GM12878 (cell line): Measurements from ENCODE around the gene TMEM161A. TPM values are rescaled to one million over a fixed set of nuclear protein-coding genes. Genes with fewer than 3 reads are reported as not detected.

Source experiments
- ATAC-seq: fragments of 200-7000 bp; cut with Tn5 transposase; 3 replicates; pipeline ENCODE4 v1.9.1; 2020; ENCODE audit warnings: mild to moderate bottlenecking, moderate library complexity
- BruUV-seq: library from RNA; stranded (reverse); fragments of 400-500 nt; replicated peaks from 2 replicates; lab custom pipeline; 2021; lab: Mats Ljungman, UMichigan
- CTCF ChIA-PET: fragments of 300-600 bp; sonication (Branson Sonifier 250); formaldehyde crosslinking; extraction: SDS; loops from one replicate; lab custom pipeline; 2021; ENCODE audit warnings: inconsistent platforms; lab: Yijun Ruan, JAX
- POLR2A ChIA-PET: fragments of 350-600 bp; formaldehyde crosslinking; extraction: SDS; loops from one replicate; lab custom pipeline; 2021; ENCODE audit warnings: inconsistent platforms; lab: Charles Lee
- RAD21 ChIA-PET: fragments of 300-600 bp; sonication (Branson Sonifier 250); formaldehyde crosslinking; loops from one replicate; lab custom pipeline; 2023; ENCODE audit warnings: antibody characterized with exemption; ENCODE audit not compliant: unreplicated experiment; lab: Charles Lee
- SMC1A ChIA-PET: fragments of 300-600 bp; sonication (Branson Sonifier 250); formaldehyde crosslinking; loops from one replicate; lab custom pipeline; 2023; ENCODE audit not compliant: unreplicated experiment, uncharacterized antibody; lab: Charles Lee
- DNase-seq: peaks from one replicate; pipeline ENCODE4 v3.0.0-alpha.2; 2011; ENCODE audit warnings: low read depth, low spot score
- FAIRE-seq: peaks from 3 replicates; lab custom pipeline; 2011; peaks lifted over from hg19 to GRCh38; lab: Jason Lieb, UNC
- H2AFZ ChIP-seq: 2 replicates; pipeline ENCODE4 v1.6.0; 2011; ENCODE audit warnings: low read depth, low read length, control low read depth; ENCODE audit not compliant: control insufficient read depth
- H3K27ac ChIP-seq: 2 replicates; pipeline ENCODE4 v1.5.1; 2011; ENCODE audit warnings: control low read depth; ENCODE audit not compliant: control insufficient read depth, insufficient read depth
- H3K27me3 ChIP-seq, 2 experiments: replicated peaks in 1 of 2; 2 replicates each; pipeline versions ENCODE4 v1.6.0 to v1.6.1; 2011; ENCODE audit warnings: low read length in 1 of 2; ENCODE audit not compliant: control insufficient read depth in 2 of 2, insufficient read depth in 2 of 2
- H3K36me3 ChIP-seq, 2 experiments: 2 replicates each; pipeline ENCODE4 v1.5.1; 2011; ENCODE audit warnings: low read length in 1 of 2; ENCODE audit not compliant: control insufficient read depth in 2 of 2, insufficient read depth in 2 of 2
- H3K4me1 ChIP-seq: 2 replicates; pipeline ENCODE4 v1.6.1; 2011; ENCODE audit warnings: mild to moderate bottlenecking, low read length, moderate library complexity, mixed read lengths; ENCODE audit not compliant: control insufficient read depth, insufficient read depth
- H3K4me2 ChIP-seq: 2 replicates; pipeline ENCODE4 v1.6.0; 2011; ENCODE audit warnings: control low read depth; ENCODE audit not compliant: control insufficient read depth, insufficient read depth
- H3K4me3 ChIP-seq: fragments of 200-600 bp; sonication (generic); 2 replicates; pipeline ENCODE4 v1.5.1; 2016
- H3K79me2 ChIP-seq: 2 replicates; pipeline ENCODE4 v1.6.0; 2011; ENCODE audit warnings: low read length; ENCODE audit not compliant: control insufficient read depth, insufficient read depth
- H3K9ac ChIP-seq: 2 replicates; pipeline ENCODE4 v1.8.0; 2011; ENCODE audit warnings: low read length, control low read depth, mixed read lengths; ENCODE audit not compliant: control insufficient read depth, insufficient read depth
- H3K9me3 ChIP-seq: replicated peaks from 3 replicates; pipeline ENCODE4 v1.5.1; 2011; ENCODE audit warnings: mild to moderate bottlenecking, low read length; ENCODE audit not compliant: control insufficient read depth, insufficient read depth
- H4K20me1 ChIP-seq: 2 replicates; pipeline ENCODE4 v1.6.0; 2011; ENCODE audit not compliant: control insufficient read depth, insufficient read depth
- BMI1 ChIP-seq: fragments of 450-650 bp; IDR thresholded peaks from 2 replicates; pipeline ENCODE4 v1.6.1; 2016; ENCODE audit warnings: mild to moderate bottlenecking, moderate library complexity, borderline replicate concordance
- CHD2 ChIP-seq: IDR thresholded peaks from 2 replicates; pipeline ENCODE4 v1.6.1; 2011; ENCODE audit warnings: low read depth, low read length, improper control_type of control experiment, borderline replicate concordance
- CHD4 ChIP-seq: fragments of 200-600 bp; sonication (generic); IDR thresholded peaks from 2 replicates; pipeline ENCODE4 v1.6.1; 2016; ENCODE audit warnings: mild to moderate bottlenecking
- E2F4 ChIP-seq: IDR thresholded peaks from 2 replicates; pipeline ENCODE4 v1.6.1; 2012; ENCODE audit warnings: low read depth, low read length, improper control_type of control experiment
- ESRRA ChIP-seq: IDR thresholded peaks from 2 replicates; pipeline ENCODE4 v1.6.1; 2012; ENCODE audit warnings: mild to moderate bottlenecking, low read length, improper control_type of control experiment
- IKZF2 ChIP-seq, 2 experiments: fragments of 450-650 bp; IDR thresholded peaks; 2 replicates each; pipeline ENCODE4 v1.6.1; 2017; ENCODE audit warnings: mild to moderate bottlenecking in 2 of 2, moderate library complexity in 2 of 2
- KDM1A ChIP-seq: fragments of 200-600 bp; sonication (generic); IDR thresholded peaks from 2 replicates; pipeline ENCODE4 v1.6.1; 2016; ENCODE audit warnings: borderline replicate concordance
- MLLT1 ChIP-seq: fragments of 450-650 bp; IDR thresholded peaks from 2 replicates; pipeline ENCODE4 v1.6.1; 2016; ENCODE audit warnings: mild to moderate bottlenecking
- MTA2 ChIP-seq: fragments of 450-650 bp; IDR thresholded peaks from 2 replicates; pipeline ENCODE4 v1.6.1; 2016; ENCODE audit warnings: low read depth, mild to moderate bottlenecking, moderate library complexity
- NBN ChIP-seq: fragments of 450-650 bp; IDR thresholded peaks from 2 replicates; pipeline ENCODE4 v1.6.1; 2016
- NR2C1 ChIP-seq: fragments of 450-650 bp; IDR thresholded peaks from 2 replicates; pipeline ENCODE4 v1.6.1; 2017; ENCODE audit warnings: antibody characterized with exemption, mild to moderate bottlenecking, moderate library complexity
- RUNX3 ChIP-seq: IDR thresholded peaks from 2 replicates; pipeline ENCODE4 v1.6.1; 2012; ENCODE audit warnings: low read length, inconsistent platforms
- SPI1 ChIP-seq: IDR thresholded peaks from 2 replicates; pipeline ENCODE4 v1.6.1; 2011; ENCODE audit warnings: low read depth, mild to moderate bottlenecking, low read length, moderate library complexity, borderline replicate concordance; ENCODE audit not compliant: insufficient read depth
- SRF ChIP-seq, 2 experiments: IDR thresholded peaks; 2 replicates each; pipeline ENCODE4 v1.6.1; 2011; ENCODE audit warnings: low read depth in 2 of 2, low read length in 2 of 2, mild to moderate bottlenecking in 1 of 2, moderate library complexity in 1 of 2
- ZBTB33 ChIP-seq: fragments of 450-650 bp; IDR thresholded peaks from 2 replicates; pipeline ENCODE4 v1.6.1; 2017; ENCODE audit warnings: mild to moderate bottlenecking
- WGBS: methylation state at CpG from one replicate; pipeline ENCODE4 v1.1.6; 2016; ENCODE audit warnings: low lambda C conversion rate; ENCODE audit not compliant: insufficient replicate concordance, insufficient coverage; ENCODE audit errors: missing lambda C conversion rate; 5-methylcytosine and 5-hydroxymethylcytosine counted together
- in situ Hi-C: fragments of 300-500 bp; cut with MboI; formaldehyde crosslinking; loops from 9 replicates; pipeline ENCODE4 v1.14.3; 2018; ENCODE audit warnings: mixed read lengths
- intact Hi-C: fragments of 100-400 bp; cut with micrococcal nuclease; formaldehyde crosslinking; loops from one replicate; pipeline ENCODE4 v1.14.2; 2022; ENCODE audit not compliant: unreplicated experiment
- polyA plus RNA-seq, 11 experiments: library from polyadenylated mRNA; depleted of rRNA in 4 of 11; unstranded in 6 of 11; stranded (reverse) in 5 of 11; fragments of >200 nt; fragmentation: Nextera tagmentation in 4 of 11; fragmentation: Illumina TruSeq in 1 of 11; extraction: Ambion mirVana in 4 of 11; extraction: Trizol in 1 of 11; gene quantifications; 1 replicate in 1 of 11; 2 replicates in 10 of 11; pipeline versions ENCODE4 v1.2.1 to v1.2.3, GENCODE V29; 2011 to 2016; ENCODE audit warnings: inconsistent platforms in 2 of 11, missing spikeins in 2 of 11, low read depth in 1 of 11
- total RNA-seq, 4 experiments: library from RNA; depleted of rRNA in 3 of 4; stranded (reverse); fragments of >200 nt in 3 of 4; fragmentation: Illumina TruSeq in 1 of 4; extraction: Trizol in 1 of 4; gene quantifications; 2 replicates each; pipeline versions ENCODE4 v1.2.1 to v1.2.3, GENCODE V29; 2013 to 2021
- TF ChIP-seq, protein P1 (sequence below), 3 experiments: IDR thresholded peaks in 2 of 3; conservative IDR thresholded peaks in 1 of 3; 2 replicates each; pipeline ENCODE4 v1.5.1; 2011; ENCODE audit warnings: low read depth in 3 of 3, low read length in 3 of 3, mild to moderate bottlenecking in 3 of 3, control low read depth in 2 of 3, moderate library complexity in 2 of 3, inconsistent platforms in 1 of 3, mixed read lengths in 1 of 3; ENCODE audit not compliant: control insufficient read depth in 2 of 3, insufficient read depth in 1 of 3; ENCODE audit errors: extremely low read depth in 1 of 3

The TMEM161A gene
- total and polyA plus RNA-seq, 10 of the 15 experiments (the other 5 are each of a cell fraction or from before 2014, with no cell fraction given), result 1.1 to 37.1 (median 19.0) TPM

DNA sequence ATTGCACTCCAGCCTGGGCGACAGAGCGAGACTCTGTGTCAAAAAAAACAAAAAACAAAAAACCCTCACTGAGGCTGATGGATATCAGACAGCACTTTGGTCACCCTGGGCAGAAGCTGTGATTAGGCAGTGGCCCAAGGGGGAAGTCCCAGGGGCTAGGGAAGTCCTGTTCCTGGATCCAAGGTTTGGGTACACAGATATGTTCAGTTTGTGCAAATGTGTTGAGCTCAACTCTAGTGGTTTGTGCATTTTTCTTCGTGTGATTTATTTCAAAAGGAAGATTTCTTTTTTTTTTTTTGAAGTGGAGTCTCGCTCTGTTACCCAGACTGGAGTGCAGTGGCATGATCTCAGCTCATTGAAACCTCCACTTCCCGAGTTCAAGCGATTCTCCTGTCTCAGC is 19.5 kb upstream of the TMEM161A start:
- DNase-seq (no peak), FAIRE-seq (no peak), ATAC-seq (peak; percentile 38)
- Histone ChIP-seq H3K4me1 (peaks cover 65% of the 10 kb centered on the region), H3K9me3 (no peaks in the 10 kb centered on the region; the same call in 2 of the 3 replicates), H3K27ac (peak overlapping the region; percentile 7), H4K20me1 (no peaks in the 10 kb centered on the region), H2AFZ (no peak overlapping the region), H3K4me2 (0 out of 2 replicates have a peak overlapping the region, but pooled peaks have one; percentile 21), H3K27me3 (no peaks in the 10 kb centered on the region), H3K4me3 (no peak overlapping the region), H3K79me2 (peaks cover 2% of the 10 kb centered on the region), H3K9ac (no peak overlapping the region), H3K36me3 (peaks cover 0 to 3% of the 10 kb centered on the region in 2 experiments; a peak in 1 of 4 replicates)
- RAD21 ChIA-PET, result interaction anchor here (0.7 to 17.5 kb wide), 6 partner anchors 10 to 319 kb away, joined by 3 to 394 read pairs (median 5); partner anchors contain the start of gene MEF2B
- intact Hi-C loops, result no loop called here
- in situ Hi-C loops, result no loop called here
- SMC1A ChIA-PET, result interaction anchor here (0.9 to 7.4 kb wide), 3 partner anchors 10 to 17 kb away, joined by 3 to 83 read pairs (median 51); partner anchors contain the start of gene MEF2B
- WGBS, result 2% methylated on average over 5 of the region's 6 CpGs
- POLR2A ChIA-PET, result interaction anchor here (0.8 to 7.7 kb wide), 5 partner anchors 8 to 34 kb away, joined by 3 to 74 read pairs (median 6); partner anchors contain the start of genes BORCS8 and MEF2B
- BruUV-seq, result no TSS peak
- CTCF ChIA-PET, result interaction anchor here (1.0 to 11.3 kb wide), 6 partner anchors 10 to 104 kb away, joined by 3 to 135 read pairs (median 32); partner anchors contain the start of gene MEF2B
- TF ChIP-seq, protein P1, sequence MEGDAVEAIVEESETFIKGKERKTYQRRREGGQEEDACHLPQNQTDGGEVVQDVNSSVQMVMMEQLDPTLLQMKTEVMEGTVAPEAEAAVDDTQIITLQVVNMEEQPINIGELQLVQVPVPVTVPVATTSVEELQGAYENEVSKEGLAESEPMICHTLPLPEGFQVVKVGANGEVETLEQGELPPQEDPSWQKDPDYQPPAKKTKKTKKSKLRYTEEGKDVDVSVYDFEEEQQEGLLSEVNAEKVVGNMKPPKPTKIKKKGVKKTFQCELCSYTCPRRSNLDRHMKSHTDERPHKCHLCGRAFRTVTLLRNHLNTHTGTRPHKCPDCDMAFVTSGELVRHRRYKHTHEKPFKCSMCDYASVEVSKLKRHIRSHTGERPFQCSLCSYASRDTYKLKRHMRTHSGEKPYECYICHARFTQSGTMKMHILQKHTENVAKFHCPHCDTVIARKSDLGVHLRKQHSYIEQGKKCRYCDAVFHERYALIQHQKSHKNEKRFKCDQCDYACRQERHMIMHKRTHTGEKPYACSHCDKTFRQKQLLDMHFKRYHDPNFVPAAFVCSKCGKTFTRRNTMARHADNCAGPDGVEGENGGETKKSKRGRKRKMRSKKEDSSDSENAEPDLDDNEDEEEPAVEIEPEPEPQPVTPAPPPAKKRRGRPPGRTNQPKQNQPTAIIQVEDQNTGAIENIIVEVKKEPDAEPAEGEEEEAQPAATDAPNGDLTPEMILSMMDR (IDR thresholded peaks at IDR 0.05 in 2 of 3, conservative IDR thresholded peaks at IDR 0.05 in 1 of 3; ENCODE audit: control insufficient read depth in 2 of 3, extremely low read depth in 1 of 3, insufficient read depth in 1 of 3, low read depth in 3 of 3, low read length in 3 of 3), result no peak
- TF ChIP-seq MLLT1, result peak; percentile 28; the same call in 1 of the 2 replicates
- peak; percentile 16; the same call in 1 of the 2 replicates for TF ChIP-seq SPI1
- TF ChIP-seq E2F4, result no peak
- TF ChIP-seq MTA2, result peak; percentile 53; the same call in 1 of the 2 replicates
- no peak for TF ChIP-seq BMI1
- TF ChIP-seq RUNX3, result peak; percentile 34; the same call in 1 of the 2 replicates
- TF ChIP-seq CHD2, result no peak
- no peak for TF ChIP-seq NR2C1
- peak; percentile 65 to 74 for TF ChIP-seq IKZF2 (IDR thresholded peaks at IDR 0.05)
- TF ChIP-seq NBN, result peak; percentile 67; the same call in 1 of the 2 replicates
- TF ChIP-seq ESRRA, result no peak
- TF ChIP-seq KDM1A, result no peak
- no peak for TF ChIP-seq CHD4
- no peak for TF ChIP-seq SRF (IDR thresholded peaks at IDR 0.05; ENCODE audit: low read depth in 2 of 2, low read length in 2 of 2)
- no peak for TF ChIP-seq ZBTB33
